Stimulated activated CD8-positive, alpha-beta memory T cell treated with anti-CD3 and anti-CD28 coated beads, Interleukin-12 subunit alpha, Interleukin-12 subunit beta, amount 100 ng/mL, for 4 hours (primary cell): ENCODE results near the gene SUSD6.

Experiments
- DNase-seq: peaks from one replicate; pipeline ENCODE4 v3.0.0-alpha.2; 2020; ENCODE audit warnings: low read depth

SUSD6 gene, protein sequence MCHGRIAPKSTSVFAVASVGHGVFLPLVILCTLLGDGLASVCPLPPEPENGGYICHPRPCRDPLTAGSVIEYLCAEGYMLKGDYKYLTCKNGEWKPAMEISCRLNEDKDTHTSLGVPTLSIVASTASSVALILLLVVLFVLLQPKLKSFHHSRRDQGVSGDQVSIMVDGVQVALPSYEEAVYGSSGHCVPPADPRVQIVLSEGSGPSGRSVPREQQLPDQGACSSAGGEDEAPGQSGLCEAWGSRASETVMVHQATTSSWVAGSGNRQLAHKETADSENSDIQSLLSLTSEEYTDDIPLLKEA

GRCh38 chr14:69611172-69612013 lies at the start of gene SUSD6:
Gene SUSD6 (plus strand): TSS chr14:69611596. CDS start chr14:69658593, 46,997 bp downstream.
- DNase-seq = peak; percentile 87

- no peak for DNase-seq
Measured at GRCh38 chr14:69561893-69562292, 49.5 kb upstream of the SUSD6 start.

DNA sequence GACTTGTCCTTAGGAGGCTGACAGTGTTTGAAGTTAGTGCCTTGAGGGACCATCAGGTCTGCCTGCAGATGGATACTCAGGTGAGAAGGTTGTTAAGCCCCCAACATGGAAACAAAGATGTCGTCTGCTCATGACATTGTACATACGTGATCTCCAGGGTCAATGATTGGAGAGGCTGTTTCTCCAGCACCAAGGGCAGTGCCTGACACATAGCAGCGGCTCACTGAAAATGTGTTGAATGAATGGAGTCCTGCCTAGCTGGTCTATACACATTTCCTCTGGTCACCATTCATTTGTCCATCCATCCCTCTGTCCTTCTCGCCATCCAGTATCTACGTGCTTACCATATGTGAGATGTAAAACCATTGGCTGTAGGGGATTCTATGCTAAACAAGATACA lies 43.8 kb upstream of the SUSD6 start:
- DNase-seq = no peak

DNA sequence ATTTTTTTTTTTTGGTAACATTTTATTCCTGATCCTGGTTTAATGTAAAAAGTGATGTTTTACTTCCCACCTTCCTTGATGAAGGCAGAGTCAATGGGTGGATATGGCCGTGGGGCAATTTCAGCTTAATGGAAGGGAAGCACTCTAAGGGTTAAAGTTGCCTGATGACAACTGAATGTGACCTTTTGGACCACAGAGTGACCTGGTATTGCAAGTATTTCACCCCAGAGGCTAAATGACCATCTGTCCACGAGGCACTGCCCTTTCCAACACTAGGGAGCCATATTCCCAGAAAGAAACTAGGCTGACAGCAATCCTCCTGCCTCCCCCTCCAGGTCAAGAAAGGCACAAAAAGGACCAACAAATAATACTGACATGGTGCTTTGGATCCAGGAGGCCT lies 41.5 kb upstream of the SUSD6 start:
- DNase-seq = no peak

- no peak for DNase-seq
Measured at GRCh38 chr14:69570836-69571330, 40.5 kb upstream of the SUSD6 start.

GRCh38 chr14:69571449-69572029 lies 39.9 kb upstream of the SUSD6 start:
- DNase-seq = no peak

GRCh38 chr14:69572030-69572840 lies 39.2 kb upstream of the SUSD6 start:
- DNase-seq = no peak

DNA sequence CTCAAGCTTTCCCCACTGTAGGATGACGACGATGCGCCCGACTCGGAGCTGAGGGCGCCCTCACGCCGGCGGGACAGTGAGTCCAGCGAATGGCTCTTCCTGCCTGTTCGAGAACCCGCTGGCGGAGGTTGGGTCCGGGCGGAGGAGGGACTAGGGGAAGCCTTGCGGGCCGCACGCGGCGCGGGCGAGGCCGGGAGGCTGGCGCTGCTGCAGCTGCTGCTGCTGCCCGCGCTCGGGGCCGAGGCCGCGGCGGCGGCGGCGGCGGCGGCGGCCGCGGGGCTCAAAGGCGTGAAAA lies 38.6 kb upstream of the SUSD6 start:
- DNase-seq = no peak

DNA sequence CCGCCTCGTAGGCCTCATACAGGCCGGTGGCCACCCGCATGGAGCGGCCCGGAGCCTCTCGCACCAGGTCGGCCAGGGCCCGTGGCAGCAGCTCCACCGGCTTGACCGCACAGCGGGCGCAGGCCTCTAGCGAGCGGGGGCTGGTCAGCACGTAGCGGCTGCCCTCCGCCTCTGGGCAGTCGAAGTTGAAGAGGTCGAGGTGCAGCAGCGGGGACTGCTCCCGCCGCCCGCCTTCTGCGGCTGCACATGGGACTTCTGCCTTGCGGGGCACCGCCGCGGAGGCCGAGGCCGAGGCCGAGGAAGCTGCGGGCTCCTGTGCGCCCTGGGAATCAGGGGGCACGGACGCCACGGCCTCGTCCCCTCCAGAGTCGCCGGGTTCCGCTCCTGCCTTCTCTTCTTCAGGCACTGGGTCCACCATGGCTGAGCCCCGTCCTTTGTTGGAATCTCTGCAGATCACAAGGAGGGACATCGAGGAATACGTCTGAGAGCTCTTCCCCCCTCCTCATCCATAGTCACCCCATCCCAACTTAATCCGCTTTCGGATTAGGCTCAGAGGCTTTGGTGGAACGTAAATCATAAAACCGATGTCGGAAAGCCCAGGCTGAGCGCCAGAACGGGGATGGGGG lies 38.1 kb upstream of the SUSD6 start:
- DNase-seq = no peak

DNA sequence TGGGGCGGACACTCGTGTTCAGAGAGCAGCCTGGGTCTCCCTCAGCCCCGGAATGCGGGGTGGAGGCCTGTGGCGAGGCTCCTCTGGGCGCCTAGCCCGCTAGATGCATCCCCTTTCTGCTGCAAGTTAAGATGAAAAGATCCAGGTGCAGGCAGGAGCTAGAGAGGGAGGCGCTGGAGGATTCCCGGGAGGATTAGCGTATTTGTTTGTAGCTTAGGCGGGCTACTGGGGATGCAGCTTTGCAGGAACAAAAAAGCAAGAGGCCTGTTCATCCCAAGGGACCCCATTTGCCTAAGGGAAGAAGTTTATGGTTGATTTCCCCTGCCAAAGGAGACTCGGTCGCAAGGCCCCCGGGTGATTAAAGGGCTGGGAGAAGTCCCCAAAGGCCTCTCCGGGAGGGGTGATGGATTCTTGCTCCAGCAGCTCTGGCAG lies 37.5 kb upstream of the SUSD6 start:
- DNase-seq = no peak

- peak; percentile 48 for DNase-seq
Measured at GRCh38 chr14:69574263-69574953, 37.0 kb upstream of the SUSD6 start, which contains the start of gene CCDC177. Gene CCDC177 (minus strand): TSS chr14:69574871. CDS start chr14:69573622, 1,249 bp downstream.

DNA sequence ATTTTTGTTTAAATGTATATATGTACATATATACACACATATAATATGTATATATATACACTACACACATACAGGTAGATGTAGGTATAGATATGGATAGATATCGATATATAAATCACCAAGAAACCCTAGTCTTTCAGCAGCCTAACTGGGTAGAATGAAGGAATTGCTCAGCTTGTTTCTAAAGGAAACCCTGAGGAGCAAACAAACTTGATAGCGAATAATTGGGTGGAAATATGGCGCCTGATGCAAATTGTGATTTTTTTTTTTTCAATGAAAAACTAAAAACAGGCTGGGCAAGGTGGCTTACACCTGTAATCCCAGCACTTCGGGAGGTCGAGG lies 36.5 kb upstream of the SUSD6 start:
- DNase-seq = no peak

DNA sequence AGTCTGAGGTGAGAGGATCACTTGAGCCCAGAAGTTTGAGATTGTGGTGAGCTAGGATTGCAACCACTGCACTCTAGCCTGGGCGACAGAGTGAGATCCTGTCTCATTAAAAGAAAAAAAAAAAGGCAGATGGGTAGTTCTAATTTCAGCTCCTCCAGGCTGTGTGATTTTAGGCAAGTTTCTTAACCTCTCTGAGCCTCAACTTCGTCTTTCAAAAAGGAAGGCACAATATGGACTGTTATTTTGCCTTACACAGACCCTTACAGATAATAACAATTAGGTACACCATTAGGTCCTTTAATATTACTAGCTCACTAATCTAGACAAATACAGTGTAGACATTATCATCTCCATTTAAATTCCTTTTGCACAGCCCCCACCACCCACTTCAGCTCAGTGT lies 31.9 kb upstream of the SUSD6 start:
- no peak for DNase-seq

- no peak for DNase-seq
Measured at GRCh38 chr14:69580009-69580577, 31.3 kb upstream of the SUSD6 start.

- no peak for DNase-seq
Measured at GRCh38 chr14:69581316-69581935, 30.0 kb upstream of the SUSD6 start.

GRCh38 chr14:69582212-69582611 lies 29.2 kb upstream of the SUSD6 start:
- DNase-seq = no peak

GRCh38 chr14:69582829-69583228 lies 28.6 kb upstream of the SUSD6 start:
- no peak for DNase-seq

- DNase-seq = no peak
Measured at GRCh38 chr14:69584389-69584788, 27.0 kb upstream of the SUSD6 start.

DNA sequence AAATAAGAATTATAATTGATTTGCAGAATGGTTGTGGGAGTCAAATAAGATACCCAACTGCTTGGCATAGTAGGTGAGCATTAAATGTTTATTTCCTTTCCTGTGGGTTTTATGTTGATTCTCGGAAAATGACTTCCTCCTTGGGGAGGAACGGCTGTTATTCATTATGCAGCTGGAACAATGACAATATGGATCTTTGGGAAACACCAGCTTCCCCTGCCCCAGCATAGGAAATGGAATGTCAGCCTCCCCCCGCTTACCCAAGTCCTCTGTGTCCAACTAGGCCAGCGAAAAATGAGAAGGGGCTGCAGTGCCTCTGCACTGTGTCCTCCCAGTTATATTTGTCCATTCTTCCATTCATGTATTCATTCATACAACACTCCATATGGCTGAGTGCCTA lies 25.0 kb upstream of the SUSD6 start:
- DNase-seq = no peak

DNA sequence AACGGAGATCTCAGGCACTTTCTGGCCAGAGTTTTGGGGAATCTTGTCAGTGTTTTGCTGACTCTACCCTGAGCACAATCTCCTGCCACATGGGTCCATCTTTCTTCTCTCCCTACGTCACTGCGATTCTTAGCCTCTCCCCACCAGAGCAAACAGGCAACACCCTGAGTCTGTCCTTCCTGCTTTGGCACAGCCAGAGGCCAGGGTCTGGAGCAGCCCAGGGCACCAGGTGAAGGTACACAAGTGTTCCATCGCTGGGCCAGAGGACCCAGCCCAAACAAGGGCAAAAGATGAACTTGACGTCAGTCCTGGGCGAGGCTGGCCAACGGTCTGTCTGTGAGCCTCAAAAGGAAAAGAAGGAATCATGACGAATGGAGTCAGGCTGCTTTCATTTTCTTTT lies 24.0 kb upstream of the SUSD6 start:
- DNase-seq = no peak
